Measurements from ENCODE around the gene TLR1. TPM values are rescaled to one million over a fixed set of nuclear protein-coding genes. Genes with fewer than 3 reads are reported as not detected.
A peak's percentile ranks its signal among the peaks of the same experiment; 100 is the strongest.

The TLR1 gene
- total and polyA plus RNA-seq, 5 donors, result 1.1 to 7.4 (median 6.0) TPM

- intact Hi-C loops (cut with DNase I), result loop anchor here in 1 of 4 donors (10.0 kb wide), 1 partner anchor 382 kb away; no protein-coding TSS in a partner anchor
- peak; percentile 98 for ATAC-seq
- peaks cover 5% of the 10 kb centered on the region for H3K4me1 ChIP-seq (ENCODE audit: control insufficient read depth, insufficient read depth, low read length)
Observed at GRCh38 chr4:38752941-38753806, 51.4 kb downstream of the TLR1 start.

DNA sequence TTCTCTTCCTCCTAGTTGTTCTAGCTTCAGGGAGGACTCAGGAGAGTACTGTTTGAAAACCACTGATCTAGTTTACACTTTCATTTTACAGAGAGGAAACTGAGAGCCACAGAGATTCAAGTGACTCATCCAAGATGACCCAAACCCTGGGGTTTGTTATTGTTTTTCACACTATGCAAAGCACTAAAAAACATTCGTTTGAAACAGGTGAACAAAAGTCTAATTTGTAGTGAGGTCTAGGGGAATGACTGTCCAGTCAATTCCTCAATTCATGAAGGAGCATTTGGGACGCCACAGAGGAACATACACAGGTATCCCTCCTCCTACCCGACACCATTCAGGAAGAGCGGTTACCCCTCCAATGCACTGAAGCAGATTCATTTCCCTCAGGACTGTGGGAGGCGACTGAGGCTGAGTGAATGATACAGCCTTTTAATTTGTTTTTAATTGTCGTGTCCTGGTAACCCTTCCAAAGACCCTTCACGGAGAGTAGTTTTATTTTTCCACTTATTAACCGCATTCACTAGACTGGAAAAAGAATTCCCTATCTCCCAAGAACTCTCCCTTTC is 52.1 kb downstream of the TLR1 start:
- no peak for DNase-seq
- Histone ChIP-seq H3K27me3 (ENCODE audit: control insufficient read depth, insufficient read depth) (no peaks in the 10 kb centered on the region), H3K4me3 (ENCODE audit: low read length) (no peak overlapping the region), H3K4me1 (ENCODE audit: control insufficient read depth, insufficient read depth, low read length) (peaks cover 5% of the 10 kb centered on the region), H3K27ac (ENCODE audit: low read length) (peak overlapping the region; percentile 49), H3K9me3 (ENCODE audit: control insufficient read depth, low read length) (no peaks in the 10 kb centered on the region)
- 45% methylated on average over 8 of the region's 8 CpGs for WGBS
- ATAC-seq, result peak; percentile 19 to 34
- intact Hi-C loops (cut with DNase I), result loop anchor here in 1 of 4 donors (10.0 kb wide), 1 partner anchor 382 kb away; no protein-coding TSS in a partner anchor

More at GRCh38 chr4:38752941-38753806, 51.4 kb downstream of the TLR1 start:
- no peaks in the 10 kb centered on the region for H3K9me3 ChIP-seq (ENCODE audit: control insufficient read depth, low read length)
- H3K4me3 ChIP-seq (ENCODE audit: low read length), result no peak overlapping the region
- H3K27ac ChIP-seq (ENCODE audit: low read length), result peak overlapping the region; percentile 43
- H3K27me3 ChIP-seq (ENCODE audit: control insufficient read depth, insufficient read depth), result no peaks in the 10 kb centered on the region
- 35% methylated on average over 19 of the region's 19 CpGs for WGBS
- peak; percentile 87 to 93 (median 93) for DNase-seq

DNA sequence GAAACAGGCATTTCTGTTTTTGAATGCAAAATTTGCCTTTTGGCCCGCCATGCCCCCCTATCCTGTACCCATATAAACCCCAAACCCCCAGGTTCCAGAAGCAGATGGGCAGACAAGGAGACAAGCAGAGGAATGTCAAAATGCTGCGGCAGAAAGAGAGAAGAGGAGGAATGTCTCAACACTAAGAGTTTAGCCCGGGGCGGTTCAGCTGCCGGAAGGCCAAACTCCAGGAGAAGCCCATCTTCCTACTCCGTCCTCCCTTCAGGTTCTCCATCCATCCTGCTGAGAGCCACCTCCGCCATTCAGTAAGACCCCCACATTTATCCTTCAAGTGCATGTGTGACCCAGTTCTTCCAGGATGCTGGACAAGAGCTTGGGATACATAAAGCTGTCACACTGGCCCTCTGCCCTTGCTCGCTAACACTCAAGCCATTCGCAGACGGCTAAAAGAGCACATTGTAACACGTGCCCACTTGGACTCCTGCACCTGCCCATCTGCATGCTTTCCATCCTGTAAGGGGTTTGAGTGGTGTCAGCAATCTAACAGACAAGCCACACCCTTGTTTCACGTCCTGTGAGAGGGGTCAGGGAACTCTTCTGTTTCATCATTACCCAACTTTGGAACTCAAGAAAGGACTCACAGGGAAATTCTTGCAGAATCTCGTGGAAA is 53.1 kb downstream of the TLR1 start:
- DNase-seq (peak in 1 of 3 donors; percentile 29), ATAC-seq (no peak)
- H3K27me3 ChIP-seq (ENCODE audit: control insufficient read depth, insufficient read depth), result no peaks in the 10 kb centered on the region
- peaks cover 5% of the 10 kb centered on the region for H3K4me1 ChIP-seq (ENCODE audit: control insufficient read depth, insufficient read depth, low read length)
- no peak overlapping the region for H3K4me3 ChIP-seq (ENCODE audit: low read length)
- intact Hi-C loops (cut with DNase I), result loop anchor here in 1 of 4 donors (10.0 kb wide), 1 partner anchor 383 kb away; no protein-coding TSS in a partner anchor
- 79% methylated on average over 13 of the region's 13 CpGs for WGBS
- H3K9me3 ChIP-seq (ENCODE audit: control insufficient read depth, low read length), result no peaks in the 10 kb centered on the region
- no peak overlapping the region for H3K27ac ChIP-seq (ENCODE audit: low read length)

- 77% methylated on average over 4 of the region's 4 CpGs for WGBS
- ATAC-seq (no peak), DNase-seq (no peak)
- H3K4me3 ChIP-seq (ENCODE audit: low read length), result no peak overlapping the region
- H3K4me1 ChIP-seq (ENCODE audit: control insufficient read depth, insufficient read depth, low read length), result peaks cover 5% of the 10 kb centered on the region
- H3K27ac ChIP-seq (ENCODE audit: low read length), result no peak overlapping the region
- intact Hi-C loops (cut with DNase I), result no loop called here
- H3K9me3 ChIP-seq (ENCODE audit: control insufficient read depth, low read length), result no peaks in the 10 kb centered on the region
- H3K27me3 ChIP-seq (ENCODE audit: control insufficient read depth, insufficient read depth), result no peaks in the 10 kb centered on the region
Observed at GRCh38 chr4:38749336-38749735, 55.3 kb downstream of the TLR1 start.

- Histone ChIP-seq H3K9me3 (ENCODE audit: control insufficient read depth, low read length) (no peaks in the 10 kb centered on the region), H3K4me1 (ENCODE audit: control insufficient read depth, insufficient read depth, low read length) (peaks cover 5% of the 10 kb centered on the region), H3K4me3 (ENCODE audit: low read length) (no peak overlapping the region), H3K27me3 (ENCODE audit: control insufficient read depth, insufficient read depth) (no peaks in the 10 kb centered on the region), H3K27ac (ENCODE audit: low read length) (no peak overlapping the region)
- intact Hi-C loops (cut with DNase I), result no loop called here
- ATAC-seq (no peak), DNase-seq (no peak)
Observed at GRCh38 chr4:38747629-38748028, 57.0 kb downstream of the TLR1 start.

Other genes starting within 250 kb of the TLR1 start
- 10 to 100 TPM; 22.2 to 29.3 (median 25.4) TPM for gene KLF3, start 140.6 kb downstream of the TLR1 start, total RNA-seq
- gene KLF3, start 140.6 kb downstream of the TLR1 start, polyA plus RNA-seq, result 10.6 TPM
- under 1 TPM in 1 of 4 donors, not detected in 3; 0.06 TPM for gene TLR10, start 21.8 kb downstream of the TLR1 start, total RNA-seq
- gene TLR10, start 21.8 kb downstream of the TLR1 start, polyA plus RNA-seq, result not detected
- 1 to 10 TPM; 1.6 to 3.3 (median 2.5) TPM for gene TLR6, start 52.0 kb upstream of the TLR1 start, total RNA-seq
- gene TLR6, start 52.0 kb upstream of the TLR1 start, polyA plus RNA-seq, result 0.20 TPM
- 10 to 100 TPM; 23.7 to 48.2 (median 38.4) TPM for gene FAM114A1, start 63.0 kb upstream of the TLR1 start, total RNA-seq
- gene FAM114A1, start 63.0 kb upstream of the TLR1 start, polyA plus RNA-seq, result 13.9 TPM
- under 1 TPM in 1 of 4 donors, not detected in 3; 0.12 TPM for gene TMEM156, start 227.6 kb upstream of the TLR1 start, total RNA-seq
- gene TMEM156, start 227.6 kb upstream of the TLR1 start, polyA plus RNA-seq, result 0.14 TPM